ENCODE measurements around the gene XPO5. TPM values are rescaled to one million over a fixed set of nuclear protein-coding genes. Genes with fewer than 3 reads are reported as not detected.
A peak's percentile ranks its signal among the peaks of the same experiment; 100 is the strongest.

XPO5 gene
- total RNA-seq, 3 donors from 2014 or later (not counting 1 experiment from before 2014, with no cell fraction given): 47.6 to 54.6 (median 48.7) TPM

DNA sequence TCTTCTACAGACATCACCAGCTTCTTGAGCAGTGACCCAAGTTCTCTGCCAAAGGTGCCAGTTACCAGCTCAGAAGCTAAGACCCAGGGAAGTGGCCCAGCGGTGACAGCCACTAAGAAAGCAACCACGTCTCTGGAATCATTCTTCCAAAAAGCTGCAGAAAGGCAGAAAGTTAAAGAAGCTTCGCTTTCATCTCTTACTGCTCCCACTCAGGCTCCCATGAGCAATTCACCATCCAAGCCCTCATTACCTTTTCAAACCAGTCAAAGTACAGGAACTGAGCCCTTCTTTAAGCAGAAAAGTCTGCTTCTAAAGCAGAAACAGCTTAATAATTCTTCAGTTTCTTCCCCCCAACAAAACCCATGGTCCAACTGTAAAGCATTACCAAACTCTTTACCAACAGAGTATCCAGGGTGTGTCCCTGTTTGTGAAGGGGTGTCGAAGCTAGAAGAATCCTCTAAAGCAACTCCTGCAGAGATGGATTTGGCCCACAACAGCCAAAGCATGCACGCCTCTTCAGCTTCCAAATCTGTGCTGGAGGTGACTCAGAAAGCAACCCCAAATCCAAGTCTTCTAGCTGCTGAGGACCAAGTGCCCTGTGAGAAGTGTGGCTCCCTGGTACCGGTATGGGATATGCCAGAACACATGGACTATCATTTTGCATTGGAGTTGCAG lies 38.0 kb upstream of the XPO5 start:
- DNase-seq (no peak), ATAC-seq (no peak)
- H3K36me3 Mint-ChIP-seq: peaks cover 6% of the 10 kb centered on the region
- no peaks in the 10 kb centered on the region for H3K4me1 ChIP-seq (ENCODE audit: control insufficient read depth, insufficient read depth, low read length)
- no peaks in the 10 kb centered on the region for H3K27me3 Mint-ChIP-seq (ENCODE audit: low read depth in 2 of 2)
- H3K4me1 Mint-ChIP-seq: peaks cover 0 to 5% of the 10 kb centered on the region in 2 donors
- H3K36me3 ChIP-seq (ENCODE audit: control insufficient read depth, insufficient read depth, low read length): peaks cover 31% of the 10 kb centered on the region
- H3K4me3 ChIP-seq (ENCODE audit: low read length): no peak overlapping the region
- 98% methylated on average over 6 of the region's 6 CpGs for WGBS (ENCODE audit: insufficient coverage)
- H3K4me3 Mint-ChIP-seq: no peak overlapping the region
- no peak overlapping the region for H3K27ac ChIP-seq (ENCODE audit: low read length)
- H3K9me3 ChIP-seq (ENCODE audit: control insufficient read depth, insufficient read depth, low read length): no peaks in the 10 kb centered on the region
- no peak overlapping the region for H3K27ac Mint-ChIP-seq
- intact Hi-C loops (cut with micrococcal nuclease): no loop called here
- H3K27me3 ChIP-seq (ENCODE audit: control insufficient read depth, insufficient read depth, low read length): no peaks in the 10 kb centered on the region
- TF ChIP-seq, protein P1, sequence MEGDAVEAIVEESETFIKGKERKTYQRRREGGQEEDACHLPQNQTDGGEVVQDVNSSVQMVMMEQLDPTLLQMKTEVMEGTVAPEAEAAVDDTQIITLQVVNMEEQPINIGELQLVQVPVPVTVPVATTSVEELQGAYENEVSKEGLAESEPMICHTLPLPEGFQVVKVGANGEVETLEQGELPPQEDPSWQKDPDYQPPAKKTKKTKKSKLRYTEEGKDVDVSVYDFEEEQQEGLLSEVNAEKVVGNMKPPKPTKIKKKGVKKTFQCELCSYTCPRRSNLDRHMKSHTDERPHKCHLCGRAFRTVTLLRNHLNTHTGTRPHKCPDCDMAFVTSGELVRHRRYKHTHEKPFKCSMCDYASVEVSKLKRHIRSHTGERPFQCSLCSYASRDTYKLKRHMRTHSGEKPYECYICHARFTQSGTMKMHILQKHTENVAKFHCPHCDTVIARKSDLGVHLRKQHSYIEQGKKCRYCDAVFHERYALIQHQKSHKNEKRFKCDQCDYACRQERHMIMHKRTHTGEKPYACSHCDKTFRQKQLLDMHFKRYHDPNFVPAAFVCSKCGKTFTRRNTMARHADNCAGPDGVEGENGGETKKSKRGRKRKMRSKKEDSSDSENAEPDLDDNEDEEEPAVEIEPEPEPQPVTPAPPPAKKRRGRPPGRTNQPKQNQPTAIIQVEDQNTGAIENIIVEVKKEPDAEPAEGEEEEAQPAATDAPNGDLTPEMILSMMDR (IDR thresholded peaks at IDR 0.05): no peak
- no peaks in the 10 kb centered on the region for H3K9me3 Mint-ChIP-seq

DNA sequence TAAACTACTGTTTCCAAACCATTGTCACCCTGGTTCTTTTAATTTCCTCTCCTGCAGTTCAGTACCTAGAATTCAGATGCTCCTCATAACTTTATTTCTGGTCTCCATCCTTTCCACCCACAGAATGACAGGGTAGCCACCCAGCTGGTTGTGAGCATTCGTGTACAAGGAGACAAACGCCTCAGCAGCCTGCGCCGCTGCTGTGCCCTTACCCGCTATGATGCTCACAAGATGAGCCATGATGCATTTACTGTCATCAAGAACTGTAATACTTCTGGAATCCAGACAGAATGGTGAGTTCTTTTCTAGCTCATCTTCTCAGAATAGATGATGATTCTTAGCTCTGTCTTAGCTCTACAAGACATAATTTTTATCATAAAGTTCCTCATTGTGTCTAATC lies 34.6 kb upstream of the XPO5 start:
- 99% methylated on average over 5 of the region's 5 CpGs for WGBS (ENCODE audit: insufficient coverage)
- peaks cover 35% of the 10 kb centered on the region for H3K36me3 ChIP-seq (ENCODE audit: control insufficient read depth, insufficient read depth, low read length)
- Mint-ChIP-seq H3K36me3 (peaks cover 12% of the 10 kb centered on the region), H3K4me3 (no peak overlapping the region), H3K27ac (no peak overlapping the region), H3K4me1 (peaks cover 5 to 10% of the 10 kb centered on the region in 2 donors), H3K9me3 (no peaks in the 10 kb centered on the region), H3K27me3 (ENCODE audit: low read depth in 2 of 2) (no peaks in the 10 kb centered on the region)
- peaks cover 3% of the 10 kb centered on the region for H3K4me1 ChIP-seq (ENCODE audit: control insufficient read depth, insufficient read depth, low read length)
- ATAC-seq: no peak
- no peak for DNase-seq
- no peaks in the 10 kb centered on the region for H3K9me3 ChIP-seq (ENCODE audit: control insufficient read depth, insufficient read depth, low read length)
- TF ChIP-seq, protein P1 (IDR thresholded peaks at IDR 0.05): no peak
- H3K4me3 ChIP-seq (ENCODE audit: low read length): no peak overlapping the region
- intact Hi-C loops (cut with micrococcal nuclease): no loop called here
- no peak overlapping the region for H3K27ac ChIP-seq (ENCODE audit: low read length)
- no peaks in the 10 kb centered on the region for H3K27me3 ChIP-seq (ENCODE audit: control insufficient read depth, insufficient read depth, low read length)

DNA sequence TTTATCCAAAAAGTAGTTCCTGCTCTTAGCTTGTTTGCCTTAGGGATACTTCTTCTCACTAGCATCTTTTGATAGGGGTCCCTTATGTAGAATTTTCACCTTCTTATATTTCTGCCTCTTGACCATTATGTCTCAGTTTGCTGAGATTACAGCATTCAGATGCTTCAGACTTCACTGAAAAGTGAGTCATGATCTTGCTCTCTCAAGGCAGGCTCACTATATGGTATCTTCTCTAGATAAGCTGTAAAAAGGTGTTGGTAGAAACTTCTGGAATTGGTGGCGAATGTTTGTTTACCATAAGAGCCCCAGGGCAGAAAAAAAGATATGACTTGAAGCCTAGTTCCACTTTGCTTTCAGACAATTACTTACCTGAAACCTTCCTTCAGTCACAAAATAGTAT lies 33.6 kb upstream of the XPO5 start:
- WGBS (ENCODE audit: insufficient coverage): 100% methylated on average over 1 of the region's 1 CpG
- H3K4me1 ChIP-seq (ENCODE audit: control insufficient read depth, insufficient read depth, low read length): peaks cover 3% of the 10 kb centered on the region
- Mint-ChIP-seq H3K9me3 (no peaks in the 10 kb centered on the region), H3K36me3 (peaks cover 12% of the 10 kb centered on the region), H3K4me3 (no peak overlapping the region), H3K27ac (peak overlapping the region in 1 of 2 donors; percentile 15), H3K27me3 (ENCODE audit: low read depth in 2 of 2) (no peaks in the 10 kb centered on the region), H3K4me1 (peaks cover 5 to 10% of the 10 kb centered on the region in 2 donors)
- H3K36me3 ChIP-seq (ENCODE audit: control insufficient read depth, insufficient read depth, low read length): peaks cover 42% of the 10 kb centered on the region
- H3K27ac ChIP-seq (ENCODE audit: low read length): no peak overlapping the region
- no peak for DNase-seq
- H3K4me3 ChIP-seq (ENCODE audit: low read length): no peak overlapping the region
- H3K9me3 ChIP-seq (ENCODE audit: control insufficient read depth, insufficient read depth, low read length): no peaks in the 10 kb centered on the region
- TF ChIP-seq, protein P1 (IDR thresholded peaks at IDR 0.05): no peak
- H3K27me3 ChIP-seq (ENCODE audit: control insufficient read depth, insufficient read depth, low read length): no peaks in the 10 kb centered on the region
- no peak for ATAC-seq
- intact Hi-C loops (cut with micrococcal nuclease): no loop called here

DNA sequence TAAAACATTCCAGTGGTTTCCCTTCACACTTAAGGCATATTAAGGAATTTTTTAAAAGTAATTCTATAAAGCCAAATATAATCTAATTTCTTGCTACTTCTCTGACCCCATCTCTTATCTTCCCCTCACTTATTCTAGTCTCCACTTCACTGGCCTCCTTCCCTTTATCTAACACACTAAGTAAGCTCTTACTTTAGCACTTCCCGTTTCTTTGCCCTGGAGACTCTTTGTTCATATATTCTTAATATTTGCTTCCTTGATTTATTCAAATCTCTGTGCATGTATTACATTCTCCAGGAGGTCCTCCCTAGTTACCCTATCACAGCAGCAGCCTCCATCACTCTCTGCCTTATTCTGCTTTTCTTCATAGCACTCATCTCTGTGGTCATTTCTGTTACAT lies 33.0 kb upstream of the XPO5 start:
- TF ChIP-seq, protein P1 (IDR thresholded peaks at IDR 0.05): no peak
- intact Hi-C loops (cut with micrococcal nuclease): loop anchor here (1.0 kb wide), 1 partner anchor 470 kb away; no protein-coding TSS in a partner anchor
- H3K27ac Mint-ChIP-seq: peak overlapping the region in 1 of 2 donors; percentile 15
- no peaks in the 10 kb centered on the region for H3K9me3 Mint-ChIP-seq
- H3K27me3 Mint-ChIP-seq (ENCODE audit: low read depth in 2 of 2): no peaks in the 10 kb centered on the region
- peaks cover 12% of the 10 kb centered on the region for H3K36me3 Mint-ChIP-seq
- WGBS (ENCODE audit: insufficient coverage): 75% methylated on average over 1 of the region's 1 CpG
- ATAC-seq (no peak), DNase-seq (no peak)
- H3K36me3 ChIP-seq (ENCODE audit: control insufficient read depth, insufficient read depth, low read length): peaks cover 42% of the 10 kb centered on the region
- peaks cover 3% of the 10 kb centered on the region for H3K4me1 ChIP-seq (ENCODE audit: control insufficient read depth, insufficient read depth, low read length)
- H3K9me3 ChIP-seq (ENCODE audit: control insufficient read depth, insufficient read depth, low read length): no peaks in the 10 kb centered on the region
- H3K4me1 Mint-ChIP-seq: peaks cover 5 to 8% of the 10 kb centered on the region in 2 donors
- H3K4me3 Mint-ChIP-seq: no peak overlapping the region
- H3K27me3 ChIP-seq (ENCODE audit: control insufficient read depth, insufficient read depth, low read length): no peaks in the 10 kb centered on the region
- no peak overlapping the region for H3K27ac ChIP-seq (ENCODE audit: low read length)
- H3K4me3 ChIP-seq (ENCODE audit: low read length): no peak overlapping the region

Measured in natural killer cell (primary cell).